CD4-positive, alpha-beta T cell treated with Interleukin-2 at 100 ng/mL for 4 hours (primary cell): ENCODE measurements around the gene CCT8L2.
"Not testable (repeated sequence)": the region's sequence is repeated elsewhere in the genome, so short reads cannot be mapped to it uniquely, and the experiment has no call there.

Source experiments
- DNase-seq: peaks from one replicate; pipeline ENCODE4 v3.0.0-alpha.2; 2020; ENCODE audit warnings: low spot score

The CCT8L2 gene

GRCh38 chr22:16595251-16595650, 2.6 kb upstream of the CCT8L2 start:
- not testable (repeated sequence) for DNase-seq

- DNase-seq = no peak
These were observed 1.4 kb upstream of the CCT8L2 start for GRCh38 chr22:16594026-16594425.

- DNase-seq = not testable (repeated sequence)
These were observed 379 bp downstream of the CCT8L2 start for GRCh38 chr22:16592231-16592630.

GRCh38 chr22:16591136-16591535, 1.5 kb downstream of the CCT8L2 start:
- not testable (repeated sequence) for DNase-seq

- DNase-seq = no peak
These were observed 5.6 kb downstream of the CCT8L2 start for GRCh38 chr22:16586991-16587390.

- no peak for DNase-seq
These were observed 6.4 kb downstream of the CCT8L2 start for GRCh38 chr22:16586170-16586569.

GRCh38 chr22:16580872-16581271, 11.7 kb downstream of the CCT8L2 start:
- not testable (repeated sequence) for DNase-seq

- DNase-seq = not testable (repeated sequence)
These were observed 23.3 kb downstream of the CCT8L2 start for GRCh38 chr22:16569240-16569834.

- no peak for DNase-seq
These were observed 24.2 kb downstream of the CCT8L2 start for GRCh38 chr22:16568425-16568758.

GRCh38 chr22:16567617-16568424, 24.8 kb downstream of the CCT8L2 start:
- not testable (repeated sequence) for DNase-seq

- DNase-seq = not testable (repeated sequence)
These were observed 26.0 kb downstream of the CCT8L2 start for GRCh38 chr22:16566421-16567151.

GRCh38 chr22:16565585-16566420, 26.8 kb downstream of the CCT8L2 start:
- not testable (repeated sequence) for DNase-seq

GRCh38 chr22:16564837-16565584, 27.6 kb downstream of the CCT8L2 start:
- DNase-seq = not testable (repeated sequence)

GRCh38 chr22:16563555-16564520, 28.8 kb downstream of the CCT8L2 start:
- DNase-seq = no peak

GRCh38 chr22:16562711-16563554, 29.7 kb downstream of the CCT8L2 start:
- no peak for DNase-seq

- not testable (repeated sequence) for DNase-seq
These were observed 31.4 kb downstream of the CCT8L2 start for GRCh38 chr22:16561093-16561658.

GRCh38 chr22:16560651-16561050, 32.0 kb downstream of the CCT8L2 start:
- DNase-seq = not testable (repeated sequence)

GRCh38 chr22:16559996-16560395, 32.6 kb downstream of the CCT8L2 start:
- DNase-seq = not testable (repeated sequence)
